Stimulated activated CD8-positive, alpha-beta memory T cell treated with anti-CD3 and anti-CD28 coated beads, Interleukin-4, amount 100 ng/mL, for 48 hours (primary cell): ENCODE results near the gene DHRS7.

Experiments used
- DNase-seq: peaks from one replicate; pipeline ENCODE4 v3.0.0-alpha.2; 2020

The DHRS7 gene, protein sequence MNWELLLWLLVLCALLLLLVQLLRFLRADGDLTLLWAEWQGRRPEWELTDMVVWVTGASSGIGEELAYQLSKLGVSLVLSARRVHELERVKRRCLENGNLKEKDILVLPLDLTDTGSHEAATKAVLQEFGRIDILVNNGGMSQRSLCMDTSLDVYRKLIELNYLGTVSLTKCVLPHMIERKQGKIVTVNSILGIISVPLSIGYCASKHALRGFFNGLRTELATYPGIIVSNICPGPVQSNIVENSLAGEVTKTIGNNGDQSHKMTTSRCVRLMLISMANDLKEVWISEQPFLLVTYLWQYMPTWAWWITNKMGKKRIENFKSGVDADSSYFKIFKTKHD

GRCh38 chr14:60164712-60165546 lies at the start of gene DHRS7:
Gene DHRS7 (minus strand): TSS chr14:60165398. CDS start chr14:60165309, 89 bp downstream.
- peak; percentile 77 for DNase-seq

DNA sequence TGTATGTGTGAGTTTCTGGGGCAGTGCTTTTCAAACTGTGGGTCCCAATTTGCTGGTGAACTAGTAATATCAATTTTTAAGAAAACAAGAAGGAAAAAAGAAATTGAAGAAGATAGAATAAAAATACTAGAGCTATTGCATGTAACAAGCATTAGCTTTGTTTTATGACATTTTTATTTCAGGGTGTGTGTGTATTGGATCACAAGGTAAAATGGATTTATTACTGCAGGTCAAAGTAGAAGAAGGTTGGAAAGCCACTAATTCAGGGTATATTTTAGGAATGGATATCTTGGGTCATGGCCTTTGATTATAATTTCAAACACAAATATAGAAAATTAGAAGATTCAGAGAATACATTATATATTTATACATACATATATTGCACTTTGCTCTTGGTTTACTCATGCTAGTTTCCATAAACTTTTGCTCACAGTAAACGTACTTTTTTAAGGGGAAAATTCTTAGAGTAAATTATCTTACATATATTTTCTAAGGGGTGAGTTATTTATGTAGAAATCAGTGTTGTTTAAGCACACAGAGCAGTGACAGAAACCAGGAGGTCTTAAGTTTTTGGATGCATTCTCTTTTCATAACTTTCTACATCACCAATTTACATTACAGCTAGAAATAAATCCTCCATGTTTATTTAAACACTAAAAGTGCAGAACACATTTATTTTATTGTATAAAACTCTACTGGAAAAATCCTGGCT lies 49.4 kb upstream of the DHRS7 start:
- DNase-seq = no peak

- no peak for DNase-seq
Measured at GRCh38 chr14:60214003-60214402, 48.8 kb upstream of the DHRS7 start.

DNA sequence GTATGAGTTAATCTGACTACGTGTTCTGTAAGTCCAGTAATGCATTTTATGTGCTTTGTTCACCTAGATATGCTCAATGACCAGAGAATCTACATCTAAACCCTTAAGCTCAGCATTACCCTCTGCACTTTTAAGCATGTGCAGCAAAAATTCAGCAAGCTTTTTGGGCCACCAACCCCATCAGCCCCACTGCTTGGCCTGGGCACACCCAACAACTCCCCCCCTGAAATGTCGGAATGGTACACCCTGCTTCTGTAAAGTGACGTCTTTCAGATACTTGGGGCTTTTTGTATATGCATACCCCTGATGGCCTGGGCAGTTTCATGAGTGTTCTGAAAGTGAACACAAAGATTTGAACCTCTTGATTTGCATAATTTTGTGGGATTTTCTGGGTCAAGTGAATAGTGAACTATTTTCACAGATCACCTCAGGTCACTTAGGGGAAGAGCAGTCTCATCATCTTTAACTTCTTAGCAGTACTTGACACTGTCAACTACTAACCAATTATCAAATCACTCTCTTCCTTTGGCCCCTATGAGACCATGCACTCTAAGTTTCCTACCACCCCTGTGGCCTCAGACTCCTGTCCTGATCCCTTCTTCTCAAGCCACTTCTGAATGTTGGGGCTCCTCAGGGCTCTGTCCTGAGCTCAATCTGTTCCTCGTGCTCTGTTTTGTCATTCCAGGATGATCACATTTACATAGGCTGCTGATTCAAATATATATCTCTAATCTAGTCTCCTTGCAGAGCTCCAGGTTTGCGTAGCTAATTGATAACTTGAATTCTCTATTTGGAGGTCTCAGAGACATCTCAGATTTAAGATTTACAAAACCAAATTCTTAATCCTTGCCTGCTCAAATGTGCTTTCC lies 47.5 kb upstream of the DHRS7 start:
- no peak for DNase-seq

DNA sequence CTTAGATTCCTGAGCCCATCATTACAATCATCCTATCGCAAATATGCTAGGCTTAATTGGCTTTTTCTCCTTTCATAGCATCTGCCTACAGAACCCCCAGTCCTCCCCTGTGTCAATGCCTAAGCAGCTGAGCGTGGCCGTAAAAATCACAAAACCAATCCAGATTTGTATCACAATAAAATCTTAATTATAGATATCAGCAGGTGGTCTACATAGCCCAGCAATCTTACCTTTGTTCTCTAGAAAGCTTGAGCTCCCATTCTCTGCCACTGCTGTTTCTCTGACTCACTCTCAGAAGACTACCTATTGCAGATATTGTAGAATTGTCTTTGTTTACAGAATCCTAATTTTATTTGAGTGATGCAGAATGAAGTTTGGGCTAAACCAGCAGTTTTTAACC lies 46.0 kb upstream of the DHRS7 start:
- no peak for DNase-seq

GRCh38 chr14:60210703-60211102 lies 45.5 kb upstream of the DHRS7 start:
- DNase-seq = no peak

GRCh38 chr14:60206837-60207533 lies 41.8 kb upstream of the DHRS7 start:
- DNase-seq = no peak

GRCh38 chr14:60206249-60206670 lies 41.1 kb upstream of the DHRS7 start:
- DNase-seq = no peak

- no peak for DNase-seq
Measured at GRCh38 chr14:60204843-60205774, 39.9 kb upstream of the DHRS7 start.

DNA sequence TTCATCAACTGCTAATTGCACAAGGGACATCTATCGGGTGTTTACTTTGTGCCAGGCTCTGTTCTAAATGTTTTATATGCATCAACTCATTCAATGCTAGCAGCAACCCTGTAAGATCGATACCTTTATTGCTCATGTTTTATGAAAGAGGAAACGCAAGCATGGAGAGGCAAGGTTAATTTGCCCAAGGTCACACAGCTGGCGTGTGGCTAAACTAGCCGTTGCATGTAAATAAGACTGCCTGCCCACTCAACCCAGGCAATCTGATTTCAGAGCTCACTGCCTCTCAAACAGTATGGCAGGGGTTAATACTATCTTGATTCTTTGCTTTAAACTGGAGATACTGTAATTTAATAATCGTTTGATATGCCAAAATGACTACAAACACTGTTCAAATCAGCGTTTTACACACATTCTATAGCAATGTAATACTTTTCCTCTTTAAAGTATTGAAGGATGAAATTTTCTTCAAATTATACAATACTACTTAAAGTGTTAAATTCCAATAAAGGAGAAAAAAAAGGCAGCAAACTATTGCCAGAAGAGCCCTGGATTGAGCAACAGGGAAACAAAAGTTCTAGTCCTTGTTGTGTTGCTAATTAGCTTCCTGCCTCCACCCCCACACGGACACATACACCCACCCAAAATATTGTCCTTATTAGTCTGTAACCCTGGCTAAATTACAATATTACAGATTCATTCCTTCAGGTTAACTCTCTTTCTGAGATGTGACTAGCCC lies 39.1 kb upstream of the DHRS7 start:
- DNase-seq = no peak

GRCh38 chr14:60199321-60199720 lies 34.1 kb upstream of the DHRS7 start:
- no peak for DNase-seq

GRCh38 chr14:60197629-60198303 lies 32.6 kb upstream of the DHRS7 start:
- no peak for DNase-seq

DNA sequence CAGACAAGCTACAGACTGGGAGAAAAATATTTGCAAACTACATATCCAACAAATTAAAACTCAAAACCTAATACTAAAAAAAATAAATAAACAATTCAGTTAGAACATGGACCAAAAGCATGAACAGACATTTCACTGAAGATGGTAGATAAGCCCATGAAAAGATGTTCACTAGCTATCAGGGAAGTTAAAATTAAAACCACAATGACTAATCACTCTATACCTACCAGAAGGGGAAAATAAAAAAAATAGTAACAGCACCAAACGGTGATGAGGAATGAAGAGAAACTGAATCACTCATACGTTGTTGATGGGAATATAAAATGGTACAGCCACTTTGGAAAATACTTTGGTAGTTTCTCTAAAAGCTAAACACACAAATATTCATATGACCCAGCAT lies 31.1 kb upstream of the DHRS7 start:
- DNase-seq = no peak

GRCh38 chr14:60195179-60195810 lies 30.1 kb upstream of the DHRS7 start:
- DNase-seq = no peak

DNA sequence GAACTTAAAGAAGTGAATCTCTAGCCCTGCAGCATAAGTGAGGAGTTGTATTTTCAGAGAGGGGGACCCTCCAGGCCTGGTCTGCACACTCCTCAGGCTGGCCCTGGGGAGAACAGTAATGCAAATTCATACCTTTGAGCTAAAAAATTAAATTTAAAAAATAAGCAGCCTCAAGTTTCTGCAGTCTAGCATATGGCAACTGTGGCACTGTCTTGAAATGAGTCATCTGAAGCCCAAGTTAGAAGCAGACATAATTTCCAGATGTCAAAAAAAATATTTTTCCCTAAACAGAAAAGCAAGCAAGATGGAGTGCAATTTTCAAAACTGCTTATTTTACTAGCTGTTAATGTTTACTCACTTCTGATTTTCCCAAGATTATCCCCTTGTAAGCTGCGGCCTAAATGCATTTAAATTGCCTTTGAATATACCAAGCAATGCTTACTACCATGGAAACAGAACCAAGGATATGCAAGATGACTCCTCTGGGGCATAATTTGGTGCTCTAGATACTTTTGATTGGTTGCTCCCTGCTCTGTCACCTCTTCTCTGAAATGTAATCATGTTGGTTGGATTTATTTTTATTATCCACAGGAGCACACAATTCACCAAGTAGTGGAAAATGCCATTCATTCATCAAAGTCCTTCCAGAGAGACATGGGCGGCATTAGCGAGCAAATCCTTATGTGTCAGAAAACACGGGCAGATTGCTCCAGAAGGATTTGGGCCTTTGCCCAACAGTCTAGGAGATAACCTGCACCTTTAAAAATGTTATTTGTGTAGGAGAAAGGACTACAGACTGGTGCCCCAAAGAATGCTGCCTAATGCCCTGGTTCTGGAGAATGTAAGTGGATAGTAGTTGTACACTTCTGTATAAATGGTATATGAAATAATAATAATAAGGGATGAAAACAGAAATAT lies 25.0 kb upstream of the DHRS7 start:
- no peak for DNase-seq

DNA sequence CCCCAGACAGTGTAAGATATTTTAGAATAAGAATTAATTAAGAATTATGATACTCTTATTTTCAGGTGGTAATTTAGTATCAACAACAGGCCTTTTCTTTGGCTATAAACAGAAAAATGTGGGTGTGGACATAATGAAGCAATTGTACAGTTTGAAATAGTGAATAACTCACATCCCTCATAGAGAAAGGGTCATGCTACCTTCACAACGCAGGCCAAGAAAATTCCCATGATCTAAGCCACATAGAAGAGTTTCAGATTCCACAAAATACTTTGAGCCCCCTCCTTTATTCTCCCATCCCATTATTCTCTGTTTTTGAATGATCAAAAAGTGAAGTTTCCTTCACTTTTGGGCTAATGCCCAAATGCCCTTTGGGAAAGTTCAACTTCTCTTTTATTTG lies 23.5 kb upstream of the DHRS7 start:
- no peak for DNase-seq

GRCh38 chr14:60188115-60188514 lies 22.9 kb upstream of the DHRS7 start:
- no peak for DNase-seq
